A549 (cell line): ENCODE data around the gene EXT2.

Experiments used
- CHD4 ChIP-seq: fragments of 200-600 bp; sonication (generic); IDR thresholded peaks from 2 replicates; pipeline ENCODE4 v1.6.1; 2016; ENCODE audit warnings: antibody characterized with exemption, mild to moderate bottlenecking, borderline replicate concordance
- EP300 ChIP-seq, 2 experiments: fragments of >200 bp; sonication (Bioruptor Twin); formaldehyde crosslinking; IDR thresholded peaks; 2 replicates in 1 of 2; 3 replicates in 1 of 2; pipeline ENCODE4 v1.6.1; 2016 to 2017
- MAFK ChIP-seq: fragments of 450-650 bp; IDR thresholded peaks from 2 replicates; pipeline ENCODE4 v1.6.1; 2014; ENCODE audit not compliant: partially characterized antibody
- NPAS2 ChIP-seq: fragments of 250-450 bp; sonication (Bioruptor Pico); IDR thresholded peaks from 2 replicates; pipeline ENCODE4 v1.8.0; 2022; ENCODE audit warnings: mild to moderate bottlenecking, moderate library complexity, borderline replicate concordance
- POLR2A ChIP-seq: IDR thresholded peaks from 2 replicates; pipeline ENCODE4 v1.6.1; 2012; ENCODE audit warnings: mild to moderate bottlenecking, low read length
- RNF2 ChIP-seq: fragments of 200-600 bp; sonication (generic); IDR thresholded peaks from 2 replicates; pipeline ENCODE4 v1.6.1; 2016; ENCODE audit warnings: low read depth, mild to moderate bottlenecking, antibody characterized with exemption, moderate library complexity, borderline replicate concordance
- SMC3 ChIP-seq: fragments of >200 bp; sonication (Bioruptor Twin); formaldehyde crosslinking; IDR thresholded peaks from 3 replicates; pipeline ENCODE4 v1.6.1; 2018; ENCODE audit warnings: inconsistent platforms
- TF ChIP-seq, protein P1 (sequence below): fragments of 450-650 bp; IDR thresholded peaks from 2 replicates; pipeline ENCODE4 v1.6.1; 2014; ENCODE audit warnings: antibody characterized with exemption
- TF ChIP-seq, protein P2 (sequence below): IDR thresholded peaks from 2 replicates; pipeline ENCODE4 v1.6.1; 2012
- TF ChIP-seq, protein P3 (sequence below): fragments of >200 bp; sonication (Bioruptor Twin); formaldehyde crosslinking; IDR thresholded peaks from 3 replicates; pipeline ENCODE4 v1.5.1; 2016

DNA sequence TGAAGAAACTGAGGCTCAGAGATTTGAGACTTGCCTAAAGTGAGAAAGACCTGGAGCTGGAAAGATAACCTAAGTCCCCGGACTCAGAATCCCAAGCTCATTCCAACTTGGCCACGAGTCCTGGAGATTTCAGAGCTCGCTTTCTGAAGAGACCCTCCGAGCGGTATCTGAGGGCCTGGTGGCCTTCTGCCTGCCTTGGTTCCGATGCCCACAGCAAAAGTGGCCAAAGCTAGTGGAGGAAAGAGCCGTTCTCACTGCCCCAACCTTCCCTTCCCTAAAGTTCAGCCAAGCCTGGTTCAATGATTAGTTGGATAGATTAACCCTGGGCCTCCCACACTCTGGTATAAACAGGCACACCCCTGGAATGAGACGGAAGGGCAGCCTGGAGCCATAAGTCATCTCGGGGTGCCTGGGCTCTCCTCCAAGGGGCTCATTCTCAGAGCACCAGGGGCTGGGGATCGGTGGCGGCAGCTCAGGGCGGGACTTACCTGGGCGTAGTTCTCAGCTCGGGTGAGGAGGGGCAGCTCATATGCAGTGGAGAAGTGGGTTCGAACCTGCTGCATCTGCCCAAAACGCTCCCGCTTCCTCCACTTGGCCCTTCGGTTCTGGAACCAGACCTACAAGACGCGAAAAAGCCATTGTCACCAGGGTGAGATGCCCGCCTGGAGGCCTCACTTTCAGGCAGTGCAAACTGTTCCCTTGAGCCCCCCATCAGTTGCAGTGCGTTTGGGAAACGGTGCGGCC lies 171.7 kb downstream of the EXT2 start:
- TF ChIP-seq EP300 (IDR thresholded peaks at IDR 0.05) (no peak), MAFK (no peak), CHD4 (no peak), SMC3 (no peak), RNF2 (no peak), POLR2A (no peak), NPAS2 (CRISPR knock-in tag) (no peak)
- TF ChIP-seq, protein P1, sequence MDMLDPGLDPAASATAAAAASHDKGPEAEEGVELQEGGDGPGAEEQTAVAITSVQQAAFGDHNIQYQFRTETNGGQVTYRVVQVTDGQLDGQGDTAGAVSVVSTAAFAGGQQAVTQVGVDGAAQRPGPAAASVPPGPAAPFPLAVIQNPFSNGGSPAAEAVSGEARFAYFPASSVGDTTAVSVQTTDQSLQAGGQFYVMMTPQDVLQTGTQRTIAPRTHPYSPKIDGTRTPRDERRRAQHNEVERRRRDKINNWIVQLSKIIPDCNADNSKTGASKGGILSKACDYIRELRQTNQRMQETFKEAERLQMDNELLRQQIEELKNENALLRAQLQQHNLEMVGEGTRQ, result no peak
- TF ChIP-seq, protein P2, sequence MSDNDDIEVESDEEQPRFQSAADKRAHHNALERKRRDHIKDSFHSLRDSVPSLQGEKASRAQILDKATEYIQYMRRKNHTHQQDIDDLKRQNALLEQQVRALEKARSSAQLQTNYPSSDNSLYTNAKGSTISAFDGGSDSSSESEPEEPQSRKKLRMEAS, result no peak
- TF ChIP-seq, protein P3, sequence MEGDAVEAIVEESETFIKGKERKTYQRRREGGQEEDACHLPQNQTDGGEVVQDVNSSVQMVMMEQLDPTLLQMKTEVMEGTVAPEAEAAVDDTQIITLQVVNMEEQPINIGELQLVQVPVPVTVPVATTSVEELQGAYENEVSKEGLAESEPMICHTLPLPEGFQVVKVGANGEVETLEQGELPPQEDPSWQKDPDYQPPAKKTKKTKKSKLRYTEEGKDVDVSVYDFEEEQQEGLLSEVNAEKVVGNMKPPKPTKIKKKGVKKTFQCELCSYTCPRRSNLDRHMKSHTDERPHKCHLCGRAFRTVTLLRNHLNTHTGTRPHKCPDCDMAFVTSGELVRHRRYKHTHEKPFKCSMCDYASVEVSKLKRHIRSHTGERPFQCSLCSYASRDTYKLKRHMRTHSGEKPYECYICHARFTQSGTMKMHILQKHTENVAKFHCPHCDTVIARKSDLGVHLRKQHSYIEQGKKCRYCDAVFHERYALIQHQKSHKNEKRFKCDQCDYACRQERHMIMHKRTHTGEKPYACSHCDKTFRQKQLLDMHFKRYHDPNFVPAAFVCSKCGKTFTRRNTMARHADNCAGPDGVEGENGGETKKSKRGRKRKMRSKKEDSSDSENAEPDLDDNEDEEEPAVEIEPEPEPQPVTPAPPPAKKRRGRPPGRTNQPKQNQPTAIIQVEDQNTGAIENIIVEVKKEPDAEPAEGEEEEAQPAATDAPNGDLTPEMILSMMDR, result no peak
